ENCODE measurements around the gene DNAAF6.

DNA sequence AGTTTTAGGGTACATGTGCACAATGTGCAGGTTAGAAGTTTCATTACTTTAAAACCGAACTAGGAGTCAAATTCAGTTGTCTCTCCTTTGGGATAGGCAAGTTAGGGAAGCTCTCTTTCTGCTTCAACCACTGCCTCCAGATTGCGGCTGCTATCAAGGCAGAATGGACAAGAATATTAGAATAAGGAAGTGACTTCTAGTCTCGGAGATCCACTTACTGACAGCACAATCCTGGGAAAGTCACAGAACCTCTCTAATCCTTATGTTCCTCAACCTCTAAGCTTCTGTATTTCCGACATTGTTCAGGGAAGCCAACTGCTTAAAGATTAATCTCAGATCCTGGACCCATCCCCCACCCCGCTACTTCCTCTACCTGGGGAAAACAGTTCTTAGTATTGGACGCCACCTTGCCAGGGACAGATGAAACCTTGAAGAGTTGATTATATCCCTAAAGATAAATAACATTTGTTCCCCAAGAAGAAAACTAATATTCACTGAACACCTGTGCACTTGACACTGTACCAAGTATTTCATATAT, 2.3 kb upstream of the DNAAF6 start:
- TF ChIP-seq YY1 (IDR thresholded peaks at IDR 0.05) (no peak), HNF4A (conservative IDR thresholded peaks at IDR 0.05) (no peak), SP1 (IDR thresholded peaks at IDR 0.05) (no peak), RAD21 (IDR thresholded peaks at IDR 0.05) (no peak), TAF1 (conservative IDR thresholded peaks at IDR 0.05) (no peak), GABPA (IDR thresholded peaks at IDR 0.05 in 1 of 2, conservative IDR thresholded peaks at IDR 0.05 in 1 of 2) (no peak)
- TF ChIP-seq, protein P1, sequence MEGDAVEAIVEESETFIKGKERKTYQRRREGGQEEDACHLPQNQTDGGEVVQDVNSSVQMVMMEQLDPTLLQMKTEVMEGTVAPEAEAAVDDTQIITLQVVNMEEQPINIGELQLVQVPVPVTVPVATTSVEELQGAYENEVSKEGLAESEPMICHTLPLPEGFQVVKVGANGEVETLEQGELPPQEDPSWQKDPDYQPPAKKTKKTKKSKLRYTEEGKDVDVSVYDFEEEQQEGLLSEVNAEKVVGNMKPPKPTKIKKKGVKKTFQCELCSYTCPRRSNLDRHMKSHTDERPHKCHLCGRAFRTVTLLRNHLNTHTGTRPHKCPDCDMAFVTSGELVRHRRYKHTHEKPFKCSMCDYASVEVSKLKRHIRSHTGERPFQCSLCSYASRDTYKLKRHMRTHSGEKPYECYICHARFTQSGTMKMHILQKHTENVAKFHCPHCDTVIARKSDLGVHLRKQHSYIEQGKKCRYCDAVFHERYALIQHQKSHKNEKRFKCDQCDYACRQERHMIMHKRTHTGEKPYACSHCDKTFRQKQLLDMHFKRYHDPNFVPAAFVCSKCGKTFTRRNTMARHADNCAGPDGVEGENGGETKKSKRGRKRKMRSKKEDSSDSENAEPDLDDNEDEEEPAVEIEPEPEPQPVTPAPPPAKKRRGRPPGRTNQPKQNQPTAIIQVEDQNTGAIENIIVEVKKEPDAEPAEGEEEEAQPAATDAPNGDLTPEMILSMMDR (IDR thresholded peaks at IDR 0.05; ENCODE audit: low read depth, low read length, missing input control): no peak
